T-helper 2 cell treated with Interferon-gamma antibody and Interleukin-4, amounts not matched to agents 100 ng/mL and 5 ng/mL, for 36 hours (primary cell): ENCODE data around the gene AP1M1. TPM values are rescaled to one million over a fixed set of nuclear protein-coding genes. Genes with fewer than 3 reads are reported as not detected.

ENCODE experiments used
- intact Hi-C: fragments of 100-400 bp; cut with micrococcal nuclease; formaldehyde crosslinking; loops from one replicate; pipeline ENCODE4 v1.15.1; 2023
- total RNA-seq: library from RNA; stranded (reverse); gene quantifications from 2 replicates; pipeline ENCODE4 v1.2.3, GENCODE V29; 2022

Gene AP1M1
- total RNA-seq, 1 donor from 2014 or later = 152 TPM

- intact Hi-C loops = no loop called here
Measured at GRCh38 chr19:16228637-16229321, 31.1 kb downstream of the AP1M1 start.

- intact Hi-C loops = no loop called here
Measured at GRCh38 chr19:16229322-16229641, 31.6 kb downstream of the AP1M1 start.

DNA sequence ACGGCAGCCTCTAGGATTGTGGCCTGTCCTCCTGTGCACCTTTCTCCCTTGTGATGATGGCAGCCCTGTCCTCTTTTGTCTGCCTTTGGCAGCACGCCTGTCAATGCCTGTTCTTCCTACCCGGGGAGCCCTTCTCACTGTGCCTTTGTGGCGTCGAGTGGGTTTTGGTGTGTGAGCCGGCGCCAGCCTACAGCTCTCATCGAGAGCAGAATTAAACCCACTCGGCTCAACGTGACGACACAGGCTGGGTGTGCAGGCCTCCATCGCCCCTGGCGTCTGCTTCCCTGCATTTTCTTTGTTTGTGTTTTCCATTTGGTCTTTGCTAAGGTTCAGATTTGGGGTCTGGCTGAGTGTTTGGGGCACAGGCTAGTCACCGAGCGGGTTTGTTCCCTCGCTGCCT lies 34.4 kb downstream of the AP1M1 start:
- intact Hi-C loops = no loop called here

DNA sequence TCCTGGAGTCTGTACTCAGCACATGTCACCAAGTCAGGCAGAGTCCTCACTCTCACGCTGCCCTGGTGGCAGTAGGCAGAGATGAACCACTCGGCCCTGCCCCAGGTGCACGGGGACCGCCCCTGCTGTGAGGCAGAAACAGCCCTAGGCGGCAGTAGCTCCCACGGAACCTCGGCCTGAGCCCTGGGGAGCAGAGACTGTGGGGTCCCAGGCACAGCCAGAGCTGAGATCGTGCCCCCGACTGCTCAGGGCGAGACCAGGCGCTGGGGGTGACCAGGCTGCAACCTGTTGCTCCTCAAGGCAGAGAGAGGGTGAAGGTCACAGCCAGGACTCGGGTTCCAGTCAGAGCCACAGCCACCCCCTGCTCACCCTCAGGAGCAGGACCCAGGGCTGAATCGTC lies 34.9 kb downstream of the AP1M1 start:
- intact Hi-C loops = no loop called here

- intact Hi-C loops = no loop called here
Measured at GRCh38 chr19:16233081-16233776, 35.5 kb downstream of the AP1M1 start.

DNA sequence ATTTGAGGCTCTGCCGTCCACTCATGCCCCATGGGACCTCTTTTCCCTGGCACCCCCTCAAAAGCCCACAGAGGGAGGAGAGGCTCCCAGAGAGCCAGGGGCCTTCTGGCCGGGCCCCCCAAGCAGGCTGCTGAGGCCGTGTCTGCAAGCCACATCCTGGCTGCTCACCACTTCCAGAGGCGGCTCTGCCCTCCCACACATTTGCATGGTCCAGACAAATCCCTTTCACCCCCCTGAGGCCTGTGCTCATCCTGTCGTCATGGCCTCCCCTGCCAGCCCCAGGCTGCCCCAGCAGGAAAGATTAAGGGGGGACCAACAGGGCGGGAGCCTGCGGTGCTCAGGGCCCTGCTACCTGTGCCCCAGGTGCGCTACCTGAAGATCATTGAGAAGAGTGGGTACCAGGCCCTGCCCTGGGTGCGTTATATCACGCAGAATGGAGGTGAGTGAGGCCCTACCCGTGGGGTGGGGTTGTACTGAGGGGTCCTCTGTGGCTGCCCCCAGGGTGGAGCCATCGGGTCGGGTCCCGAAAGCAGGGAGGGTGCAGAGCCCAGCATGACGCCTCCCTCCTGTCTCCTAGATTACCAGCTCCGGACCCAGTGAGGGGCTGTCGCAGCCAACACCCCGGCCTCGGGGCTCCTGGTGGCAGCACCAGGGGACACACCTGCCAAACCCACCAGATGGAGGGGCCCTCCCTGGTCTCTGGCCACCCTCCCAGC lies 36.3 kb downstream of the AP1M1 start:
- intact Hi-C loops = no loop called here

- intact Hi-C loops = no loop called here
Measured at GRCh38 chr19:16234552-16235445, 37.1 kb downstream of the AP1M1 start.

DNA sequence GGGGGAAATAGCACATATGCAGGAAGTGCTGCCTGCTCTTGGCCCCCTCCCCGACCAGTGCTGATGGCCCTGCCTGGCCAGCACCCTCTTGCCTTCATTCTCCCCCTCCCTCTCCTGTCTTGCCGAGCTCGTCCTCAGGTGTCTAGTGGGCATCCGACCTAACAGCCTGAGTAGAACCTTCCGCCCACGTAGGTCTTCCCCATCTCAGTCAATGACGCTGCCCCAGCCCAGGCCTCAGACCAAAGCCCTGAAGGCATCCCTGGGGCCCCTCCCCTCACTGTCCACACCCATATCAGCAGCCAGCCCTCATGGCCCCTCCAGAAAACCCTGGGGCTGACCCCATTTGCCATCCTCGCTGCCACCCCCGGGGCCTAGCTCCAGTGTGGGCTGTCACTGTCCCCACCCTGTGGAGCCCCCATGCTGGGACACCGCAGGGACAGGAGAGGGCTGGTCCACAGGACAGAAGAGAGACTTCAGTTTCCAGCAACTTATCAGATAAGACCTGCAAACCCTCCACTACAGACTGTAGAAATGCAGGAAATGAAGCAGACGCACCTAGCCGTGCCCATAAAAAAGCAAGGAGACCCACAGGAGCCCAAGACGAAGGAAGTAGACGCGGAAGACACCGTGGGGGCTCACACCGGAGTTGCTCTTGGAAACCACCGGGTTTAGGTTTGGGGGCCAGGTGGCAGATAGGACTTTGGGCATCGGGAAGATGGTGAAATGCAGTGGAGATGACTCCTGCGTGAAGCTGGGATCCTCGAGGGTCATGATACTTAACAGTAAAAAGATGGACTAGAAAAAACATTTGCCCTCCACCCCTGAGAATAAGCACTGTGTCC lies 38.3 kb downstream of the AP1M1 start:
- intact Hi-C loops = no loop called here

DNA sequence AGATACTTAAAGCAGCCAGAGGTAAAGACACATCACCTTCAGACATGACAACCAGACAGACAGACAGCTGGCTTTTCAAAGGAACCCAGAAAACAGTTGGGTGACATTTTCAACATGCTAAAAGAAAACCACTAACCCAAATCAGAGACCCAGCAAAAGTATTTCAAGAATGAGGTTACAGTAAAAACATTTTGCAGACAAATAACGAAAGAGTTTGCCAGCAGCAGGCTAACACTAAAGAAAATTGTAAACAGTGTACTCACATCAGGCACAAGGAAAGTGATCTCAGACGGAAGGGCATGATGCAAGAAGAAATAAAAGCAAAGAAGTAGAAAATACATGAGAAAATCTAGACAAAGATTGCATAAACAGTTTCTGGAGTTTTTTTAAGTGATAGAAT lies 46.4 kb downstream of the AP1M1 start:
- intact Hi-C loops = no loop called here

DNA sequence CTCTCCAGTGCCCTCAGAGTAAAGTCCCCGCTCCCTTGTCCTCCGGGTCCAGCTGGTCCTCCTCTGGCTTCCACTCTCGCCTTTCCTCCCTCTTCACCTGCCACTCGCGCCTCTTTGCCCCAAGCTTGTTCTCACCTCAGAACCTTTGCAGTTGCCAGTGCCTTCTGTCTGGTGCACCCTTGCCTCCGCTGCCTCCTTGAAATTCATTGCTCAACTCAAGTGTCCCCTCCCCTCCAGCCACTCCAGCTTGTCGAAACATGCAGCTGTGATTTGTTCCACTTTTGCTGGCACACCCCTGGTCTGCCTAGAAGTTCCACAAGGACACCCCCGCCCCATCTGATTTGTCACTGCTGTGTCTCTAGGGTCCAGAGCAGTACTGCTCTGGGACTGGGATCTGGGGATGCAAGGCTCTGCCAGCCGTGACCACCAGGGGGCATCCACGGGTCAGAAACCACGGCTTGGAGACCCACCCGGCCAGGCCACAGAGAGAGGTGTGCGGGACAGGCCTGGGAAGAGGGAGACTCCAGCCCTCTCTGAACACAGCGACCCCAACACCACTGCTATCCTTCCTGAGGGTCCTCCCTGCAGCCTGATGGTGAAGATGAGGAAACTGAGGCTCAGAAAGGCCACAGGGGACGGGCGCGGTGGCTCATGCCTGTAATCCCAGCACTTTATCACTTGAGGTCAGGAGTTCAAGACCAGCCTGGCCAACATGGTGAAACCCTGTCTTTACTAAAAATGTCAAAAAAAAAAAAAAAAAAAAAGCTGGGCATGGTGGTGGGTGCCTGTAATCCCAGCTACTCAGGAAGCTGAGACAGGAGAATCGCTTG lies 49.9 kb downstream of the AP1M1 start:
- intact Hi-C loops = loop anchor here (1.0 to 2.0 kb wide), 3 partner anchors 77 to 170 kb away; partner anchors contain the start of gene KLF2

GRCh38 chr19:16248380-16249023 lies 50.8 kb downstream of the AP1M1 start:
- intact Hi-C loops = no loop called here

GRCh38 chr19:16249826-16250404 lies 52.2 kb downstream of the AP1M1 start:
- intact Hi-C loops = no loop called here

DNA sequence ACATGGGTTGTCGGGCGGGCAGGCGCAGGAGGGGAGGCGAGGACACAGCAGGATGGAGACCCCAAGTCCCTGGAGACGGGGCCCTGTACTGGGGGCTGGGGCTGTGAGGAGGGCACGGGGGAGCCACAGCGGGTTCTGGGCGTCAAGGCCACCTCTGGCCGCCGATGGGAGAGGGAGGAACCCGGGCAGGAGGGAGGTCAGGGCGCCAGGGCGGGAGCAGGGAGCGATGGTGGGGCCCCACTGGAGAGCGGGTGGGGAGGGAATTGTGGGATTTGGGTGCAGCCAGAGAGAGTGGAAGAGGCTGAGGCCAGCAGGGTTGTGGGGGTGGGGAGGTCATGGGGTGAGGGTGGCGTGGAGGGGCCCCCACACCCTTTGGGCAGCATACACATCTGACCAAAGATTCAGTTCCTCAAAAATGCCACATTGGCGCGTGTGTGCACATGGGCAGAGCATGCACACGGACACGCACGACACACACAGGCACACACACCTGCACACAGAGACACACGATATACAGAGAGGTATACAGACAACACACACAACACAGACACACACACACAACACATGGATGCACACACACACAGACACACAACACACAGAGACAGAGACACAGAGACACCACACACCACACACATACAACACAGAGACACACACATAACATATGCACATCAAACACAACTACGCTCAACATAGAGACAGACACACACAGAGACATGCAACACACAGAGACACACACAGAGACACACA lies 54.9 kb downstream of the AP1M1 start:
- intact Hi-C loops = no loop called here

- intact Hi-C loops = no loop called here
Measured at GRCh38 chr19:16254851-16255408, 57.2 kb downstream of the AP1M1 start.

DNA sequence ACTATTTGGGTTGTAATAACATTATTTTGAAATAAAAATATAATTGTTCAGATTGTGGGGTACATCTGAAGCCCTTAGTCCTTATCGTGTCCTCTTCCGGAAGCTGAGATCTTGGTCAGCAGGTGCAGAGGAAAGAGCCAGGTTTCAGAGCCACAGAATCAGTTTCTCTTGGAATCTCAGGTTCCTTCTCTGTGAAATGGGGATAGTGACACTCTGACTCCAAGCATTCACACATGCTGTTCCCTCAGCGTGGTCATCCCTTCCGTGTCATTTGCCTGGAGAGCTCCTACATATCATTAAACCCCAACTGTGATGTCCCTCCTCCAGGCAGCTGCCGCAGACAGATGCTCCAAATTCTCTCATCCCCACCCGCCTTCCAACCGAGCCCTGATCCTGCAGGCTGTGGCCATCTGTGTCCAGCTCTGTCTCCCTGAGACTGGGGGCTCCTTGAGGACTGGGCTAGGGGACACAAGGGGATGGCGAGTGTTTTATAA lies 59.8 kb downstream of the AP1M1 start:
- intact Hi-C loops = no loop called here

DNA sequence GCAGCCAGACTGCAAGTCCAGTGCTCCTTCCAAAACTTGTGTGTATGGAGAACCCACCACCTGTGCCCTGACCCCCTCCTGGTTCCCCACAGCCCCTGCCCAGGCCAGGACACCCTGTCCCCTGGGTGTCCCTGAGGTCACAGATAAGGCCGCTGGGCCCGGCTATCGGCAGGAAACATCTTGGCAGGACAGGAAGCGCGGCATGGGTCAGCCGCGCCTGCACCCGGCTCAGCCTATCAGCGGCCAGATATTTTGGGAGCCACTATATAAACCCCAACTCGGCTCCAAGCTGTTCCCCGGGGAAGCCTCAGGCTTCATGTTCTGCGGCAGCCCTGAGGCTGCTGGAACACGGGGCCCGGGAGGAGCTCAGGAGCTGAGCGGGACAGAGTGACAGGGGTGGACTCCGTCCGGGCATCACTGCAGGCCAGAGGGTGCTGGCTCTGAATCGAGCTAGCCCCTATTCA lies 60.8 kb downstream of the AP1M1 start:
- intact Hi-C loops = no loop called here

- intact Hi-C loops = no loop called here
Measured at GRCh38 chr19:16259385-16260159, 61.9 kb downstream of the AP1M1 start.
